Neutrophil (primary cell): ENCODE data around the gene CCSER2.

Experiments
- H3K27ac ChIP-seq: fragments of 200-600 bp; sonication (generic); 2 replicates; pipeline ENCODE4 v1.5.1; 2016; ENCODE audit warnings: mild to moderate bottlenecking, moderate library complexity
- H3K27me3 ChIP-seq: fragments of 200-600 bp; sonication (generic); 2 replicates; pipeline ENCODE4 v1.6.0; 2016; ENCODE audit warnings: mild to moderate bottlenecking
- H3K36me3 ChIP-seq: fragments of 200-600 bp; sonication (generic); 2 replicates; pipeline ENCODE4 v1.5.1; 2017
- H3K4me1 ChIP-seq, 2 experiments: fragments of 200-600 bp in 1 of 2; sonication (generic) in 1 of 2; 1 replicate in 1 of 2; 2 replicates in 1 of 2; pipeline versions ENCODE4 v1.5.1 to v1.6.1; 2013 to 2016; ENCODE audit warnings: low read depth in 1 of 2, low read length in 1 of 2, mild to moderate bottlenecking in 1 of 2, moderate library complexity in 1 of 2; ENCODE audit not compliant: control insufficient read depth in 1 of 2, insufficient read depth in 1 of 2
- H3K4me3 ChIP-seq, 2 experiments: fragments of 200-600 bp in 1 of 2; sonication (generic) in 1 of 2; 1 replicate in 1 of 2; 2 replicates in 1 of 2; pipeline ENCODE4 v1.5.1; 2013 to 2016; ENCODE audit warnings: low read depth in 1 of 2, low read length in 1 of 2, mild to moderate bottlenecking in 1 of 2, moderate library complexity in 1 of 2
- H3K9me3 ChIP-seq: fragments of 200-600 bp; sonication (generic); 2 replicates; pipeline ENCODE4 v1.5.1; 2016
- CTCF ChIP-seq: fragments of 200-600 bp; sonication (generic); IDR thresholded peaks from 2 replicates; pipeline ENCODE4 v1.5.1; 2016; ENCODE audit warnings: antibody characterized with exemption

CCSER2 gene

GRCh38 chr10:84543948-84544347, 215.6 kb downstream of the CCSER2 start:
- Histone ChIP-seq H3K4me1 (no peaks in the 10 kb centered on the region), H3K27me3 (peaks cover 62% of the 10 kb centered on the region), H3K9me3 (no peaks in the 10 kb centered on the region), H3K36me3 (no peaks in the 10 kb centered on the region), H3K4me3 (no peak overlapping the region), H3K27ac (no peak overlapping the region)
- no peak for TF ChIP-seq CTCF

- Histone ChIP-seq H3K36me3 (no peaks in the 10 kb centered on the region), H3K9me3 (no peaks in the 10 kb centered on the region), H3K27me3 (peaks cover 50% of the 10 kb centered on the region), H3K4me3 (no peak overlapping the region), H3K27ac (no peak overlapping the region), H3K4me1 (no peaks in the 10 kb centered on the region)
- no peak for TF ChIP-seq CTCF
Measured at GRCh38 chr10:84545651-84546050, 217.3 kb downstream of the CCSER2 start.

- Histone ChIP-seq H3K4me3 (no peak overlapping the region), H3K4me1 (no peaks in the 10 kb centered on the region), H3K36me3 (no peaks in the 10 kb centered on the region), H3K27ac (no peak overlapping the region), H3K9me3 (no peaks in the 10 kb centered on the region), H3K27me3 (peaks cover 46% of the 10 kb centered on the region)
- no peak for TF ChIP-seq CTCF
Measured at GRCh38 chr10:84546609-84547008, 218.2 kb downstream of the CCSER2 start.

- H3K9me3 ChIP-seq: no peaks in the 10 kb centered on the region
- no peak for TF ChIP-seq CTCF
- no peaks in the 10 kb centered on the region for H3K4me1 ChIP-seq
- H3K4me3 ChIP-seq: no peak overlapping the region
- peaks cover 36% of the 10 kb centered on the region for H3K27me3 ChIP-seq
- no peak overlapping the region for H3K27ac ChIP-seq
- H3K36me3 ChIP-seq: no peaks in the 10 kb centered on the region
Measured at GRCh38 chr10:84547616-84548015, 219.2 kb downstream of the CCSER2 start.

GRCh38 chr10:84548869-84549268, 220.5 kb downstream of the CCSER2 start:
- H3K9me3 ChIP-seq: no peaks in the 10 kb centered on the region
- TF ChIP-seq CTCF: no peak
- no peaks in the 10 kb centered on the region for H3K36me3 ChIP-seq
- H3K27me3 ChIP-seq: peaks cover 27% of the 10 kb centered on the region
- no peak overlapping the region for H3K4me3 ChIP-seq
- H3K27ac ChIP-seq: no peak overlapping the region
- no peaks in the 10 kb centered on the region for H3K4me1 ChIP-seq
